HG03095 (cell line): ENCODE data around the gene PDXP.
A peak's percentile ranks its signal among the peaks of the same experiment; 100 is the strongest.
"Not testable (repeated sequence)": the region's sequence is repeated elsewhere in the genome, so short reads cannot be mapped to it uniquely, and the experiment has no call there.

Source experiments
- ATAC-seq: cut with Tn5 transposase; IDR thresholded peaks from one replicate; pipeline ENCODE4 v1.9.1; 2021; ENCODE audit warnings: moderate library complexity; ENCODE audit not compliant: unreplicated experiment

Gene PDXP

DNA sequence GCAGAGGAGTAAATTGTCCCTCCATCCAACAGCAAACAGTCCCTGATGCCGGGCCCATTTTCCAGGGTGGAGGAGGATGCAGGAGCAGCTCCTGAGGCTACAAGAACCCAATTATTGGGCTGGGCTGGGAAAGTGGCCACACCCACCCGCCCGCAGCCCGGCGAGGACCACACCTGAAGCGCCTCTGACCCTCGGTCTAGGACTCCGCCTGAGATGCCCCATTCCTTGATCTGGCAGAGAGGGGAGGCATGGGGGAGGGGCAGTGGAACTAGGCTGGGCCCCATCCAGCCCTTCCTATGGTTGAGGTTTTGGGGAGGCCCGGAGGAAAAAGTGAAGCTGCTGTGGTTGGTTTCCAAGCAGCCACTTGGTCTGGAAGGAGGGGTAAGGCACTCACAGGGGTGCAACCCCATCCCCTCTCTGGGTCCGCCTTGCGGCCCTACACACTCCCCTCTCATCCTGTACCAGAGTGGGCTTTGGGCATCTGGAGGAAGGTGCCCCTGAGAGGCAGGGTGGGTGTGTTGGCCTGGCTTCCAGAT lies 14.5 kb downstream of the PDXP start:
- ATAC-seq = no peak

DNA sequence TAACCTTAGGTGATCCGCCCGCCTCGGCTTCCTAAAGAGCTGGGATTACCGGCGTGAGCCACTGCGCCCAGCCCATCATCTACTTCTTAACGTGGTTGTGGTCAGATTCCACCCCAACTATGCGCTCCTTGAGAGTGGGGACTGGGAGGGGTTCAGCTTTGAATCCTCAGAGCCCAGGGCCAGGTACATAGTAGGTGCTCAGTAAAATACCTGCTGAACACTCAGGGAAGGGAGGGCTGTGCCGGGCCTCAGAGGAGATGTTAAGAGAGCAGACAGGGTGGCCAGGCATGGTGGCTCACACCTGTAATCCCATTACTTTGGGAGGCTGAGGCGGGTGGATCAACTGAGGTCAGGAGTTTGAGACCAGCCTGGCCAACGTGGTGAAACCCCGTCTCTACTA lies 15.7 kb downstream of the PDXP start:
- no peak for ATAC-seq

DNA sequence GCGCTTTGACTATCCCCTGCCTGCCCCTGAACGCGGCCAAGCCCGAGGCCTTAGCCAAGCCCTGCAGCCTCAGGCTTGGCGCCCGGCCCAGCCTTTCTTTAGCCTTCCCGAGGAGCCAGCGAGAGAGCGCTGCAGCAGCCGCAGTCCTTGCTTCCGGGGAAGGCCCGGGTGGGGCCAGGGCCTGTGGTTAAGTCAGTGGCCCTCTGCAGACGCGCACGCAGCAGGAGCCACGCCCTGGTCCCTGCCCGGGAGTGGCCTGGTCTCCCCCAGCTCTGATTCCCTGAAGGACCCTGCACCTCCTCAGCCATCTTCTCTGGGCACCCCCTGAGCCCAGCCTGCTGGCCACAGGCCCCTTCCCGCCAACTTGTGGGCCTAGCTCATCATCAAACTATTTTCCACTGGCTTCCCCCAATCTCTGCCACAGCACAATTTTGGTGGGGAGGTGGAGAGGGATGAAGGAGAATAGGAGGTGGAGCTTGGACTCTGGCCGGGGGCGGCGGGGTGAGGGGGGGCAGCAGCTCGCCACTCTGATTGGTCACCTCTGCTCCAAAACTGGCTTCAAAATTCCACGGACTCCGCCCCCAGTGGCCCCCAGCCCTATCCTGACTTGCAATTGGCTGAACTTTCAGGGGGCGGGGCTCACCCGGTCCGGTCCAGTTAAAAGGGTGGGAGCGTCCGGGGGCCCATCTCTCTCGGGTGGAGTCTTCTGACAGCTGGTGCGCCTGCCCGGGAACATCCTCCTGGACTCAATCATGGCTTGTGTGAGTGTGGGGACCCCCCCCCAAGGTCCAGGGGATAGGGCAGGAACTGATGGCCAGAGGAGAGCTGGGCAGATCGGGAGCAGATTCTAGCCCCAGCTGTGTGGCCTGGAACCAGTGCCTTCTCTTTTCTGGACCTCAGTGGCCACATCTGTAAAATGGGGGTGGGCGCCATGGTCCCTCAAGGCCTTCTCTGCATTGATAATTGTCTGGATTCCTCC lies 16.7 kb downstream of the PDXP start, which contains the start of gene LGALS1:
Gene LGALS1, plus strand, starts transcription at position 686 of the 979 bp plus-strand sequence. Its CDS starts 67 bp downstream, at position 753.
- no peak for ATAC-seq

DNA sequence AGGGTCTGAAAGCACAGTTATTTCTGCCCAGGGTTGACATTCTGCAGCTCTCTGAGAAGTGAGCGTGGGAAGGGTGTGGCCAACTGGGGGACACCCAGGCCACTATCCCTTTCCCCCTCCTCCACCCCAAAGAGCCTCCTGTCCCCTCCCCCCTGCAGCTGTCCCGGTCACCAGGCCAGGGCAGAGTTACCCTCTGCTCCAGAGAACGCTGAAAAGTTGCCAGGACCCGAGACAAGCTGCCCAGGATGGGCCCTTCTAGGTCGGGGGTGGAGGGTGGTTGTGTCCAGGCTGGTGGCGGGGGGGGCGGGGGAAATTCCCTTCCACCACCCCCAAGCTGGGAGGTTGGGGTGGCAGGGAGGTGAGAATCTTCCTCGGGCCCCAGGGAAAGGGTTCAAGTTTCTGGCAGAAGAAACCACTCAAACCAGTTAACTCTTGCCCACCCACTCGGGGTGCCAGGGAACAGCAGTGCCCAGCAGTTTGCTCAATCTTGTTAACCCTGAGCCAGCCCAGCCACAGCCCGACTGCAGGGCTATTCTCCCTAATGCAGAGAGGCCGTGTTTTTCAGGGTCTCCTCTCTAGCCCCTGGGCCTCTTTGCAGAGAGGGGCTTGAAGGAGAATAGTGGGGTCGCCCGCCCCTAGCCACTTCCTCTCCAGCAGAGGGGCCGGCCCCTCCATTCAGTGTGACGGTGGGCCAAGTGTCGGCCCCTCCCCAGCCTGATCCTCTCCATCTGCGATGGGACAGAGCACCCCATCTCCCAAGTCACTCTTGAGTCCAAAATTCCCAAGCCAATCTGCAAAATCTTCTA lies 17.6 kb downstream of the PDXP start:
- no peak for ATAC-seq

DNA sequence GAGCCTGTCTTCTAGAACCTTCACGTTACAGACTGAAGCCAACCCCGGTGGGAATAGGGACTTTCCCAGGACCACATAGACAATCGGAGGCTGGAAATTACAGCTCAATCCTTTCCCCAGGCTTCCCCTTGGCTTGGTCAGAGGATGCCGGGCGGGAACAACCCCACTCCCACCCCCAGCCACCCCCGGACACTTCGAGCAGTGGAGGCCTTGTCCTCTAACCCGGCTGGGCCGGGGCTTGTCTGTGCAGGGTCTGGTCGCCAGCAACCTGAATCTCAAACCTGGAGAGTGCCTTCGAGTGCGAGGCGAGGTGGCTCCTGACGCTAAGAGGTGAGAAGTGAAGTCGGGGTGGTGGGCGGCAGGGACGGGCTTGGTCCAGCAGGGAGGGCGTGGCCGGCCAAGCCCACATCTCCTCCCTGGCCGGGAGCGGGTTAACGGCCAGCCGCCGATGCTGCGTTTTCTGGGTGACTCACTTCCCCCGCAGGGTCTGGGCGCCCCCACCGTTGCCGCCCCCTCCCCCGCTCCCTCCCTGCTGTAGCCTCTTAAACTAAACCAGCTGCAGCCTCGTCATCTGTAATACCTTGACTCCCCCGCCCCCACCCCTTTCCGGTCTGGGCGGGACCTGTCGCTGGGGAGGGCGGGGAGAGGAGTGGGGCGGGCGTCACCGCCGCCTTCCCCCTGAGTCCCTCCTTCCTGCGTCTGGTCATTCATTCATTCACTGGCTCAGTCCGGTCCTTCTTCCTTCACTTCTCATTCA lies 18.4 kb downstream of the PDXP start:
- ATAC-seq = no peak

DNA sequence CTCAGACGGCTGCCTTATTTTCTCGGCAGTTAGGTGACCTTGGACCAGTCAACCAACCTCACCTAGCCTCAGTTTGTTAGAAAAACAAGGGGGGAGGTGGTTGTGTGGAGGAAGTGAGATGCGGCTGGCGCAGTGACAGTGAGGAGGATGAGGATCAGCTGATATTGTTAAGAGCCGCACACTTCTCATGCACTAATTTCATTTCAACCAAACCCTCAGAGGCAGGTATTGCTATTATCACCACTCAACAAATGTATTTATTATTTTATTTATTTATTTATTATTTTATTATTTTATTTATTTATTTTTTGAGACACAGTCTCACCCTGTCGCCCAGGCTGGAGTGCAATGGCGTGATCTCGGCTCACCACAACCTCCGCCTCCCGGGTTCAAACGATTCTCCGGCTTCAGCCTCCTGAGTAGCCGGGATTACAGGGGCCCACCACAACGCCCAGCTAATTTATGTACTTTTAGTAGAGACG lies 19.0 kb downstream of the PDXP start:
- ATAC-seq = no peak

DNA sequence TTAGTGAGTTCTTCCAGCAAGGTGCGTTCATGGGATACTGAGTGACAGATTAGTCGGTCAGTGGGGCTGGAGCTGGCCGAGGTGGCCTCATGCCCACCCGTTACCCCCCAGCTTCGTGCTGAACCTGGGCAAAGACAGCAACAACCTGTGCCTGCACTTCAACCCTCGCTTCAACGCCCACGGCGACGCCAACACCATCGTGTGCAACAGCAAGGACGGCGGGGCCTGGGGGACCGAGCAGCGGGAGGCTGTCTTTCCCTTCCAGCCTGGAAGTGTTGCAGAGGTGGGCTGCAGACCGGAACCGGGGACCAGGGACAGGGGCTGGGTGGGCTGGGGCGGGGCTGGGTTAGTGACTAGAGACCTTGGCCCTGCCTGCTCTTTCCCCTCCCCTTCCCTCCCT lies 19.8 kb downstream of the PDXP start:
- ATAC-seq = no peak

DNA sequence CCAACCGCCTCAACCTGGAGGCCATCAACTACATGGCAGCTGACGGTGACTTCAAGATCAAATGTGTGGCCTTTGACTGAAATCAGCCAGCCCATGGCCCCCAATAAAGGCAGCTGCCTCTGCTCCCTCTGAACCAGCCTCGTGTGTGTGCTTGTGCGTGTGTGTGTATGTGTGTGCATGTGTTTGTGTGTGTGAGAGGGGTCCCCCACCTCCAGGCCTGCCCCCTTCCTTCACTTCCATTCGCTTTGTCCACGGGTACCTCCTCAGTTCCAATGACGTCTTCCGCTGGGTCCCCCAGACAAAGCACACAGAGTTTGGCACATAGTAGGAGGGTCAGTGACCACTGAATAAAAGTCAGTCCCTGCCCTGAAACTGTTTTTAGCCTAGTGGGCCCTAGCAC lies 21.1 kb downstream of the PDXP start:
- ATAC-seq = no peak

DNA sequence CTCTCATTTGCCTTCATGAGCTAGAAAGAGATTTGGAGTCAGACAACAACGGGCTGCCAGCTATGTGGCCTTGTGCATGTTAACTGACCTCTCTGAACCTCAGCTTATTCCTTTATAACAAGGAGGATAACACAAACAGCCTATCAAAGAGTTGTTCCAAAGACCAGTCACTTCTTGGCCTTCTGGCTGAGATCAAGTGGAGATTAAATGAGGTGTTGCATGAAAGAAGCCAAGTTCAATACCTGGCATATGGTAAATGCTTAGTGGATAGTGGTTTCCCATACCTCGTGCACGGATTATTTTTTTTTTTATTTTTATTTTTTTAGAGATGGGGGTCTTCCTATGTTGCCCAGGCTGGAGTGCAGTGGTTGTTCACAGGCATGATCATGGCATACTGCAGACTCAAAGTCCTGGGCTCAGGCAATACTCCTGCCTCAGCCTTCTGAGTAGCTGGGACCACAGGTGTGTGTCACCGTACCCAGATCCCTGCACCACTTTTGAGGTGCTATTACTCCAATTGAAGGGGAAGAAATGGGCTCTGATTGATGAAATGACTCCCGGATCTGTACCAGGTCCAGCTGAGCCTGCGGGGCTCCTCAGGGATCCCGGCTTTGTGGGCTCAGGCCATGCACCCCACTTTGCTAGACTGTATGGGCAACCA lies 21.8 kb downstream of the PDXP start:
- no peak for ATAC-seq

DNA sequence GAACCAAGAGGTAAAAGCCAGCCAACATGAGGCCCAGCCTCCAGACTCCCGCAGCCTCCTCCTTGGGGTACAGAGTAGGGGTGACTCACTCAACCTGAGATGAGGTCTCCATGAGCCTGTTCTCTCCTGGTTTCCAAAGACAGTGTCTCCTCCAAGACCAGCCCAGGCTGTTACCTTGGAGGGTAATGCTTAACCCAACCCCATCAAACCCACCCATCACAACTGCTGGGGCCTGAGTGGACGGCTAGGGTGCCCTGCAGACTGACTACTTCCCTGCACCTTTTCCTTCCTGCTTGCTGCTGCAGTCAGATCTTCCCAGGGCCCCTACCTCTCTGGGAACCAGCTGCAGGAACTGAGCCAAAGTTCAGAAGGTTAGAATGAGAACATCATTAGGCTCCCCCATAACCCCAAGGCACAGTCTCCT lies 22.5 kb downstream of the PDXP start:
- no peak for ATAC-seq

DNA sequence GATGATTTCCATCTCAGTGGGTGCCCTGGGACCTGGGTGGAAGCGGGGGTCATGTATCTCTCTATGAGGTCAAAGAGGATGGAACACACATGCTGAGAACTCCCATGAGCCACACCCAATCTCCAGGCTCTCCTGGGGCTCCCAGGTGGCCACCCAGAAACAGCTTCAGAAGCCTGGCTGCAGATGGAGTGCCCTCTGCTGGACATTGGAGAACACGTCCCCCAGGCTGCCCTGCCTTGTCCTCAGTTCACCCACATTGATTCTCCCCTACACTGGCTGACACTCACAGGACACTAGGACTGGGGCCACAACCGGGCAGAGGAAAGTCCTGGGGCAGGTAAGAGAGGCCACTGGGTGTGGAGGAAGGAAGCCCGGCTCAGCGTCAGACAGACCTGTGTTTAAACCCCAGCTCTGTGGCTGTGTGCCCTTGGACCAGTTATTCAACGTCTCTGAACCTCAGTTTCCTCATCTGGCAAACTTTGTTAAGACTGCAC lies 23.1 kb downstream of the PDXP start:
- no peak for ATAC-seq

DNA sequence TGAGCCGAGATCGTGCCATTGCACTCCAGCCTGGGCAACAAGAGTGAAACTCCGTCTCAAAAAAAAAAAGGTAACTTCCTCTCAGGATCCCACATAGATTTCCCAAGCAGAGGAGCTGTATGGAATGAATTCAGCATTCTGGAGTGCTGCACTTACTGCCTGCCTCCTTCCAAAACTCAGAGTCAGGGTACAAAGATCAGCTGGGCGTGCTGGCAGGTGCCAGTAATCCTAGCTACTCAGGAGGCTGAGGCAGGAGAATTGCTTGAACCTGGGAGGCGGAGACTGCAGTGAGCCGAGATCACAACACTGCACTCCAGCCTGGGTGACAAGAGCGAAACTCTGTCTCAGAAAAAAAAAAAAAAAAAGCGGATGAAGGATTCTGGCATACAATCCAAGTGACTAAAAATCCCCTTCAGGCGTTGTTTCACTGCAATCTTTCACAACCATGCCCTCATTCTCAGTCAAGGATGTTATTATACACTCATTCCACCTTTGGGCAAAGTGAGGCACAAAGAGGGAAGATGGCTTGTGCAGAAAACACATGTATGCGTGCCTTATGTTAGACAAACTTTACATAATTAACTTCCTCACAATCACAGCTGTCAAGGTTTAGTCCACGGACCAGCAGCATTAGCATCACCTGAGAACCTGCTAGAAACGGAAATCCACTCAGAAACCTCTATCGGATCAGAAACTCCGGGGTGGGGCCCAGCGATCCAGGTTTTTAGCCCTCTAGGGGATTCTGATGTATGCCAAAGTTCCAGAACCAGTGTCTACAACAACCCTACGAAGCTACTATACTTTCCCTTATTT lies 26.5 kb downstream of the PDXP start:
- ATAC-seq = no peak

DNA sequence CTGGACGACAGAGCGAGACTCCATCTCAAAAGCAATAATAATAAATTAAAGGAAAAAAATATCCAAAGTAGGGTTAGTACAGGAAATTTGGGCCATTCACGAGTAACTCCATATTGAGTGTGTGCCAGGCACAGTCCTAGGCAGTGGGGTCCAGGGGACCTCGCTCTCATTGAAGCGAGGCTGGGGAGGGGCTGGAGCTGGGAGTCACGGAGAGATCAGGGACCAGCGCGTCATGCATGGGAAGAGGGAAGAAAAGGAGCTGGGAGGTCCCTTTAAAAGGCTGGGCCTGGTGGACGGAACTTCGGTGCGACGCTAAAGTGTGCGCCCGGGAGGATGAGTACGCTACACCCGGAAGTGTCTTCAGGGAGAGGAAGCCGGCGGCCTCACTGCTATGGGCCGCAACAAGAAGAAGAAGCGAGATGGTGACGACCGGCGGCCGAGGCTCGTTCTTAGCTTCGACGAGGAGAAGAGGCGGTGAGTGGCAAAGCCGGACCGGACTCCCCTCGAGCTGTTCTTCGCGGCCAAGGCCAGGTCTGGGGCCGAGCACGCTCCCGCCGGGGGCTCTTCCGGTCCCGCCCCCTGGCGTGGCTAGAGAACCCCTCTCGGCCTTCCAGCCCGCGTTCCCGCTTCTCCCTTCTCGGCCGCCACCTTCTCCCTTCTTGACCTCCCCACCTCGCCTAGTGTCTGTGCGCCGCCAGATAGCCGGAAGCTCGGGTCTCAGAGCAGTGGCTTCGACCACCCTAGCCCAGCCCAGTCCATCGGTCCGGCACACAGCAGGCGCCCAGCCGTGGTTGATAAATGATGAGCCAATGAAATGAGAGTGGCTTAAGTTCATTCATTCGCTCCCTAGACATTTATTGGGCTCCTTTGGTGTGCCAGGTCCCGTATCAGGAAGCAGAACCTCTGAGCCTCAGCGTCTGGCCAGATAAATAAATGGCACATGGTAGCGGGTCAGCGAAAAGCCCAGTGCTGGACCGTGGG lies 27.8 kb downstream of the PDXP start, which contains the start of gene NOL12:
Gene NOL12, plus strand, starts transcription at position 342 of the 981 bp plus-strand sequence. Its CDS starts 50 bp downstream, at position 392.
- peak; percentile 52 for ATAC-seq

DNA sequence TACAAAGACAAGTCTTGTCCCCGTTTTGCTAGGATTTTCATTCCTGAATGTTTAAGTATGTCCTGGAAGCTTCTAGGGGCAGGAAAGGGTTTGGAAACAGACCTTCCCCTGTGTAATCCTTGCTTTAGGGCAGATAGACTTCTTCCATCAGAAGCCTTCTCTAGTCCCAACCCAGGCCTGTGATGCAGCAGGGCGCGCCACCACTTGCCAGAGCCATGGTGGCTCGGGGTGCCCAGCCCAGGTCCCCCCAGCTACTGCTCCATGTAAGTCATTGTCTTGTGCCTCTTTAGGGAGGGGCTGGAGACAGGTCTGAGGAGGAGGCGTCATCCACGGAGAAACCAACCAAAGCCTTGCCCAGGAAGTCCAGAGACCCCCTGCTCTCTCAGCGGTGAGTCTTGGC lies 31.9 kb downstream of the PDXP start:
- no peak for ATAC-seq

DNA sequence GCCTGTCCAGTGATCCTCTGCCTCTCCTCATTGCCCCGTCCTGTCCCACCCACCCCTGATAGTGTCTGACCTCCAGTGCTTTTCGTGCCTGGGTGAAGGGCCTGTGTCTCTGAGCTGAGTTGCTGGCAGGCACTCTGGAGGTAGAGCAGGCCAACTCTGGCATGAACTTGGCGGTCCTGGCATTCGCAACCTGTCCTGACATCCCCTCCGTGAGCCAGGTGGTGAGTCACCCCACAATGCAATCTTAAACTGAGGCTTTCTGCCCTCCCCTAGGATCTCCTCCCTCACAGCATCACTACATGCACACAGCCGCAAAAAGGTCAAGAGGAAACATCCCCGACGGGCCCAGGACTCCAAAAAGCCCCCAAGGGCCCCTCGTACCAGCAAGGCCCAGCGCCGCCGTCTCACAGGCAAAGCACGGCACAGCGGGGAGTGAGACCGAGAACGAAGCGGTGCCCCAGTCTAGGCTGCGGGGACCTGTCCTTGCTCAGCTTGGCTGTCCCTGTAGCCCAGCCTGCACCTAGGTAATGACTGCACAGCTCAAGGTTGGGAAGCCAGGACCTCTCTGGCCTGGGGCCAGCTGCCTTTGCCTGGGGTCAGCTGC lies 32.5 kb downstream of the PDXP start:
- no peak for ATAC-seq

DNA sequence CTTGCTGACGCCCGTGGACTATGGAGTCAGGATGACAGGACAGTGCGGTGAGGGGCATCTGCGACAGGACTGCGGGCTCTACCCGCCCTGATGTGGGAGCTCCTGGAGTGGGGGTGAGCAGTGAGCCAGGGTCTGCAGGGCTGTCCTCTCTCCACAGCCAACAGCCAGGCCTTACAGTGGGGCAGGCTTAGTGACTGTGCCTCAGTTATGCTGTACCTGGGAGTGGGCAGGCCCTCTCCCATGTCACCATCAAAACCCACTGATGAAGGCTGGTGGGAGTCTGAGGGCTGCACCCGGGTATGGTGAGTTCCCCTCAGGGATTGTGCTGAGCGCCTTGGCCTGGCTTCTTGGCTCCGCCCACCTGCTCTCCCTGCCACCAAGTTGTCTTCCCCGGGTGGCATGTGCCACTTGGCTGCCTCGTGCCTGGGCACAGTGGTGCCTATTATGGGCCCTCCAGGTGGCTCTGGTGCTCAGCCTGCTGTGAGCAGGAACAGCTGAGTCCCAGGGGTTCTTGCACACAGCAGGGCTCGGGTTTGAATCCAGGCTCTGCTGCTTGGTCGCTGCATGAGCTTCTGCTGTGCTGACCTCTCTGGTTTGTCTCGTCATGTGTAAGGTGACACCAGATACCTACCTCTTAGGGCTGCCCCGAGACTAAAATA lies 34.2 kb downstream of the PDXP start:
- no peak for ATAC-seq

DNA sequence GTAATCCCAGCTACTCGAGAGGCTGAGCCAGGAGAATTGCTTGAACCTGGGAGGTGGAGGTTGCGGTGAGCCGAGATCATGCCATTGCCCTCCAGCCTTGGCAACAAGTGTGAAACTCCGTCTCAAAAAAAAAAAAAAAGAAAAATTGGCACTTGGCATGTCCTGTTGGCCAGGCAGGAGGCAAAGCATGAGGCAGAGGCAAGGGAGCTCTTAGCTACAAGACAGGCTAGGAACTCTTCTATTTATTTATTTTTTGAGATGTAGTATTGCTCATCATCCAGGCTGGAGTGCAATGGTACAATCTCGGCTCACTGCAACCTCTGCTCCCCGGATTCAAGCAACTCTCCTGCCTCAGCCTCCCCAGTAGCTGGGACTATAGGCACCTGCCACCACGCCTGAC lies 35.6 kb downstream of the PDXP start:
- not testable (repeated sequence) for ATAC-seq
